H1 (cell line): ENCODE measurements around the gene PPBP.

Experiments
- ASH2L ChIP-seq: fragments of 200-600, 300-600 bp; sonication (generic); IDR thresholded peaks from one replicate; pipeline ENCODE4 v1.7.1; 2017; ENCODE audit warnings: low read length
- CTCF ChIP-seq, 3 experiments: IDR thresholded peaks; 1 replicate in 2 of 3; 2 replicates in 1 of 3; pipeline versions ENCODE4 v1.5.1 to v1.6.1; 2011; ENCODE audit warnings: low read length in 3 of 3, mild to moderate bottlenecking in 3 of 3, inconsistent platforms in 2 of 3, low read depth in 1 of 3, moderate library complexity in 1 of 3; ENCODE audit not compliant: insufficient read depth in 1 of 3; ENCODE audit errors: control extremely low read depth in 1 of 3
- EP300 ChIP-seq, 2 experiments: IDR thresholded peaks; 1 replicate in 1 of 2; 2 replicates in 1 of 2; pipeline ENCODE4 v1.6.1; 2011 to 2012; ENCODE audit warnings: low read depth in 2 of 2, low read length in 2 of 2, mild to moderate bottlenecking in 2 of 2, borderline replicate concordance in 1 of 2, inconsistent platforms in 1 of 2, moderate library complexity in 1 of 2
- HDAC2 ChIP-seq, 2 experiments: fragments of 300-600 bp in 1 of 2; sonication (generic) in 1 of 2; IDR thresholded peaks; 2 replicates each; pipeline ENCODE4 v1.6.1; 2011 to 2012; ENCODE audit warnings: low read depth in 2 of 2, low read length in 2 of 2, mild to moderate bottlenecking in 2 of 2, moderate library complexity in 2 of 2, borderline replicate concordance in 1 of 2, inconsistent platforms in 1 of 2

GRCh38 chr4:74037076-74037955 is 49.3 kb upstream of the PPBP start:
- no peak for TF ChIP-seq EP300 (IDR thresholded peaks at IDR 0.05; ENCODE audit: borderline replicate concordance in 1 of 2, low read depth in 2 of 2, low read length in 2 of 2)
- TF ChIP-seq CTCF (IDR thresholded peaks at IDR 0.05; ENCODE audit: control extremely low read depth in 1 of 3, insufficient read depth in 1 of 3, low read depth in 1 of 3, low read length in 3 of 3) = peak in 1 of 3 experiments; percentile 6; a peak in 1 of 4 replicates
- no peak for TF ChIP-seq HDAC2 (IDR thresholded peaks at IDR 0.05; ENCODE audit: borderline replicate concordance in 1 of 2, low read depth in 2 of 2, low read length in 2 of 2)
- no peak for TF ChIP-seq ASH2L
